Kidney glomerular epithelial cell (primary cell): ENCODE data around the gene EEPD1.

Experiments used
- DNase-seq: peaks from one replicate; lab custom pipeline; 2025; lab: John Stamatoyannopoulos, UW

The EEPD1 gene

DNA sequence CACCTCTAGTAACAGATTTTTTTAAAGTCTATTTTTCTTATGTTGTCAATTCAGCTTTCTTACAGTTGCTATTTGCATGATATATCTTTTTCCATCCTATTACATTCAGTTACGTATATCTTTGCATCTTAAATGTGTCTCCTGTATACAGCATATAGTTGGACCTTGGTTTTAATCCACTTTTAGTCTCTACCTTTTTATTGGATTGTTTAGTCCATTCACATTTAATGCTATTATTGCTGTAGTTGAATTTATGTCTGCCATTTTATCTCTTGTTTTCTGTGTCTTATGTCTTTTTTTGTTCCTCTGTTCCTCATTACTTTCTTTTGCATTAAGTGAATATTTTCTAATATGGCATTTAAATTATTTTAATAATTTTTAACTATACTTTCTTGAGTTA, 100.6 kb downstream of the EEPD1 start:
- no peak for DNase-seq

DNA sequence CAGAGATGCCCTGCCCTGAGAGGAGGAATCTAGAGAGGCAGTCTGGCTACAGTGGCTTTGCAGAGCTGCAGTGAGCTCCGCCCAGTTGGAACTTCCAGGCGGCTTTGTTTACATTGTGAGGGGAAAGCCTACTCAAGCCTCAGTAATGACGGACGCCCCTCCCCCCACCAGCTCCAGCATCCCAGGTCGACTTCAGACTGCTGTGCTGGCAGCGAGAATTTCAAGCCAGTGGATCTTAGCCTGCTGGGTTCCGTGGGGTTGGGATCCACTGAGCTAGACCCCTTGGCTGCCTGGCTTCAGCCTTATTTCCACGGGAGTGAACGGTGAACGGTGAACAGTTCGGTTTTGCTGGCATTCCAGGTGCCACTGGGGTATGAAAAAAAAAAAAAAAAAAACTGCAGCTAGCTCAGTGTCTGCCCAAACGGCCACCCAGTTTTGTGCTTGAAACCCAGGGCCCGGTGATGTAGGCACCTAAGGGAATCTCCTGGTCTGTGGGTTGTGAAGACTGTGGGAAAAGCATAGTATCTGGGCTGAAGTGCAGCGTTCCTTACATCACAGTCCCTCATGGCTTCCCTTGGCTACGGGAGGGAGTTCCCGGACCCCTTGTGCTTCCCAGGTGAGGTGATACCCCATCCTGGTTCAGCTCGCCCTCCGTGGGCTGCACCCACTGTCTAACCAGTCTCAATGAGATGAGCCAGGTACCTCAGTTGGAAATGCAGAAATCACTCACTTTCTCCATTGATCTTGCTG, 105.6 kb downstream of the EEPD1 start:
- peak; percentile 44 for DNase-seq

DNA sequence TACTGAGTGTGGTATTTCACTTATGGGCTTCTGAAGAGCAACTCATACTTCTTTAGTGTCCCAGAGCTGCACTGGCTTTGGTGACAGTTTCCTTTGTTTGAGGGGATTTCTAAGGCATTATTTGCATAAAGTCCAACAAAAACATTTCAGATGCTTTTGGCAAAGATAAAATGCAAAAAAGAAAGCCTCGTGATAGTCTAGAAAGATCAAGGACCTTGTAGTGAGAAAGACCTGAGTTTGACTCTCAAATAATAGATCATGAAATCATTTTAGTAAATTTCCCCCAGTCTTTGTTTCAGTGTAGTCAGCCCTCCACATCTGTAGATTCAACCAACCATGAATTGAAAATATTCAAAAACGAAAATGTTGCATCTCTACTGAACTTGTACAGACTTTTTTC, 107.4 kb downstream of the EEPD1 start:
- DNase-seq: no peak

DNA sequence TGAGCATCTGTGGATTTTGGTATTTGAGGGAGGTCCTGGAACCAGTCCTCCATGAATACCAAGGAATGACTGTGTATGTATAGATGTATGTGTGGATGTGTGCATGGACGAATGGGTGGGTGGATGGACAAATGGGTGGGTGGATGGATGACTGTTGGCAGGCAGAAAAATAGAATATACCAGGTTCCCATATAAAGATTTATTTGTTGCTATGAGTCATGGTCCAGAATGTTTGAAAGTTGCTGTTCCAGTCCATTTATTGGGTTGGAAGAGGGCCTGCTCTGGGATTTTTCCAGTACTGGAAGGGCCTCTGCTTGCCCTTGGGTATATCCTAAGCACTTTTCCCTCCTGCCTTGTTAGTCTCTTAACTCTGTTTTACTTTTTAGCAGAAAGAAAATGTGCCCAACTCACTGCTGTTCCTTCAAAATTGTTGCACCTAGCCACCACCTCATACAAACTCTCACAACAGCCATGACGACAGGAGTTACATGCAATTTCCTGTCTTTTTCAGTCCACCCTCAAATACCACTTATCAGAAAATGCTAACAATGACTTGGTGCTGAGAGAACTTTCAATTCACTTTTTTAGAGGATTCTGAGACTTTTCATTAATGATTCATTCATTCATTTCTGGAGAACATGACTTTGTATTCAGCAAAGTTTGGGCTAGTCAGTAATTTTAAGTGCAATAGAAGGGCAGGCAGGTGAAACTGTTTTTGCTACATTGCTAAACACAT, 108.1 kb downstream of the EEPD1 start:
- no peak for DNase-seq

DNA sequence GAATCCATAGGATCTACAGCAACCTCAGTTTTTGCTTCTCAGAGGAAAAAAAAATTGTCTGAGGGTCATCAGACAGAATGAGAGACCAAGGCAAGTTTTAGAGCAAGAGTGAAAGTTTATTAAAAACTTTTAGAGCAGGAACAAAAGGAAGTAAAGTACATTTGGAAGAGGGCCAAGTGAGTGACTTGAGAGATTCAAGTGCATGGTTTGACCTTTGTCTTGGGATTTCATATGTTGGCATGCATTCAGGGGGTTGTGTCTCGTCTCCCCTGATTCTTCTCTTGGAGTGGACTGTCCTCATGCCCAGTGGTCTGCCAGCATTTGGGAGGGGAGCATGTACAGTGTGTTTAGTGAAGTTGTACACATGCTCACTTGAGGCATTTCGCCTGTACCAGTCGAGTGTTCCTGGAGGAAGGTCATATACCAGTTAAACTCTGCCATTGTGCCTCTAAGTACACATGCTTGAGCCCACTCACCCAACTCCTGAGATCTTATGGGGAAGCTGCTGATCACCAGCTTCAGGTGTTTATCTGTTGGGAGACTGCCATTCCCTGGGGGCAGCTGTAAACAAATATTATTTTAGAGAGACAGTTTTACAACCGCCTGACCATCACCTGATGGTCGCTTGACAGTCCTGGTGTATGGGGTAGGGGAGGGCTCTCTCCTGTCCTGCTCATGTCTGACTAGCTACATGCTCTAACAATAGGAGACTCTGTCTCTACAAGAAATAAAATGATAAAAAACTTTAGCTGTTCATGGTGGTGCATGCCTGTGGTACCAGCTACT, 109.4 kb downstream of the EEPD1 start:
- DNase-seq: no peak

DNA sequence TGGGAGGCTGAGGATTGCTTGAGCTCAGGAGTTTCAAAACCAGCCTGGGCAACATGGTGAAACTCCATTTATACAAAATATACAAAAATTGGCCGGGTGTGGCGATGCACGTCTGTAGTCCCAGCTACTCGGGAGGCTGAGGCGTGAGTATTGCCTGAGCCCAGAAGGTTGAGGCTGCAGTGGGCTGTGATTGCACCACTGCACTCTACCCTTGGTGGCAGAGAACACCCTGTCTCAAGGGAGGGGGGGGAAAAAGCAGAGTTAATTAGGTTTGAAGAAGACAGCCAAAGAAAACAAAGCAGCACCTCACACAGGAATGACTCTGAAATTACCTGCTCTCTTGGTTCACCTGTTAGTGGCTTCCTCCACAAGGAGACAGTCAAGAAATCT, 110.0 kb downstream of the EEPD1 start:
- no peak for DNase-seq

DNA sequence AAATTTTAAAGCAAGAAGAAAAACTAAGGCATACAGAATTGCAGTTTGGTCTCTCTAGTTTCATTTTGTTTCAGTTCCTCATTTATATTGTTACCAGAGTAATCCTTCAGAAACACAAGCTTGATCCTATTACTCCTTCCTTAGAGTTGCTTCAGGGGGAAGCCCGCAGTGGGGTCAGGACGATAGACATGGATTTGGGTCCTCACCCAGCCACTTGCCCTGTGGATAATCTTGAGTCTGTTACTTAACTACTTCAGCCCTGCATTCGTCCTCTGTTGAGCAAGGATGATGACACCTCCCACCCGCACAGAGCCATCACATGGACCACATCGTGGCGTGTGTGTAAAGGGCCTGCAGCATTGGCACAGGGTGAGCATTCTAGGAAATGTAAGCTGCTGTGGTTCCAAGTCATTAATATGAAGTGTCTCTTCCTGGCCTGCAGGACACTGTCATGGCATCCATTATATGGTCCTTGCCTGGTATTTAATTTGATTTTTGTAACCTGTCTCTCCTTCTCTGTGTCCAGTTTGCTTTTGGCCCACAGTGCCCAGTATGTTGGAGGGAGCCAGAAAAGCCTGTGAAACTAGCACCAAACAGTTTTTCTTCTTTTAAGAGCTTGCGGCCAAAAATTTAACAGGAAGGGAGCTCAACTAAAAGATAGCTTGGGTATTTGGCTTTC, 111.2 kb downstream of the EEPD1 start:
- DNase-seq: no peak

DNA sequence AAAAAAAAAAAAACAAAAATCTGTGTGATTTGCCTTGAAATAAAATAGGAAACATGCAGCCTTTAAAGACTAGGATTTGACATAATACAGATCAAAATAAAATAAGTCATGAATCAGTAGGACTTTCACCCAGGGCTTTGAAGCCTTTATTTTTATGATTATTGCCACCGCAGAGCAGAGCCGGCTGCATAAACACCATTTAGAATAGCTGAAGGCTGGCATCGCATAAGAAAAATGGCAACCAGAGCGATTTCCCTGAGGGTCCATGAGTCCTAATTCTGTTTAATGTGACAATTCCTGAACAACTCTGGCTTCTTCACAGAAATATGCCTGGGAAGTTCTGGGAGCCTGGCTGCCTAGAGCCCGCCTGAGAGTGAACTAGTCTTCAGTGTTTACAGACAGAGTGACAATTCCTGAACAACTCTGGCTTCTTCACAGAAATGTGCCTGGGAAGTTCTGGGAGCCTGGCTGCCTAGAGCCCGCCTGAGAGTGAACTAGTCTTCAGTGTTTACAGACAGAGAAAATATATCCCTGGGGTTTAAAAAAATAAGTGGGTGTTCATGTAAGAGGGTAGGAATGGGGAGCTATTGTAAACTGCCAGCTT, 112.0 kb downstream of the EEPD1 start:
- no peak for DNase-seq

DNA sequence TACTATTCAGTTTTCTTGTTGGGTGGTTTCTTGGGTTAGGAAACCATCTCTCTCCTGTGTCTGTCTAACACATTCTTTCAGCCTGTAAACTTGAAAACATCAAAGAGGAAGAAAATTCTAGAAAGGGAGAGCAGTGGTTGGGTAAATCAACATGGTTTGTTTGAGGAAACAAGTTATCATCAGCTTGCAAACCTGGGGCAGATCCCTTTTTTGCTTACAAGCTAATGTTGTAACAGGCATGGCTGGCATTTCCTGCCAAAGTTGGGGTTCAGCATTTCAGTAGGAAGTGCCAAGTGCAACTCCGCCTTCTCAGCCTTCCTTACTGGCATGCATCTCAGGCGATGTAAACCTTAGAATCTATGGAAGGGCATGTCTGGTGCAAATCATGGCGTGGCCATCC, 112.6 kb downstream of the EEPD1 start:
- DNase-seq: no peak

DNA sequence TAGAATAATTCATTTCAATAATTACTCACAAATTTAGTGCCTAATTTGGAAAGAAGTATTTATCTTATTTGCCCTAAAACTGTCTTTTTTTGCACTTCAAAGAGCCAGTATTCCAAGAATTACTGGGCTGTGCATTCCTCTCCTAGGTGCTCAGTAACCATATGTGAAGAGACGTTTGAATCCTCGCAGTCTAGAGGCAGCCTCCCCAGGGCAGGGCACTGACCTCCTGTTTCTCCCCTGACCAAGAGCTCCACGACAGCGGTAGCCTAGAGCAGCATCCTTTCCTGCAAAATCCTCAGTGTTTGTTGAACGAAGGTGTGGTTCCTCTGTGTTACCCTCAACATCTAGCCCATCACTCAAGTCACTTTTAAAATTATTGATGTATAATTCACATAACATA, 113.1 kb downstream of the EEPD1 start:
- no peak for DNase-seq

DNA sequence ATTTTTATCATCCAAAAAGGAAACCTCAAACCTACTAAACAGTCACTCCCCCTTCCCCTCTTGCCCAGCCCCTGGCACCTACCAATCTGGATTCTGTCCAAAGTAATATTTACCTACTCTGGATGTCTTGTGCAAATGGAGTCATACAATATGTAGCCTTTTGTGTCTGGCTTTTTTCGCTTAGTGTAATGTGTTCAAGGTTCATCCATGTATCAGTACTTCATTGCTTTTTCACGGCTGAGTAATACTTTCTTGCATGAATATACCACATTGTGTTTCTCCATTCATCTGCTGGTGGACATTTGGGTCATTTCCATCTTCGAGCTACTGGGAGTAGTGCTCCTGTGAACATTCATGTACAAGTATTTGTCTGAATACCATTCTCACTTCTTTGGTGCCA, 113.6 kb downstream of the EEPD1 start:
- DNase-seq: no peak

DNA sequence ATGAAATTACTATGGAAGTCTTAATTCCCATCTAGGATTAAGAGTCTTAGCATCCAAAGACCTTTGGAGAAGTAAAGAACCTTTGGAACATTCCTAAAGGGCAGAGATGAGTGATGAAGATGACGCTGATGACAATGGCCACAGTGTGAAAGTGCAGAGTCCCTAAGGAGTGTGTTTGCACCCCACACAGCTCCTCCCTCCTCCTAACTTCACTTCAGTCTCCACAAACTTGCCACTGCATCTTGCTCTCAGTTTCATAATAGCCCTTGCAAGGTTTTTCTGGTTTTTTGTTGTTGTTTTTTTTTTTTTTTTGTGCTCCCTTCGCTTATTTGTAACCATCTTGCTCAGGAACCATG, 119.1 kb downstream of the EEPD1 start:
- no peak for DNase-seq

DNA sequence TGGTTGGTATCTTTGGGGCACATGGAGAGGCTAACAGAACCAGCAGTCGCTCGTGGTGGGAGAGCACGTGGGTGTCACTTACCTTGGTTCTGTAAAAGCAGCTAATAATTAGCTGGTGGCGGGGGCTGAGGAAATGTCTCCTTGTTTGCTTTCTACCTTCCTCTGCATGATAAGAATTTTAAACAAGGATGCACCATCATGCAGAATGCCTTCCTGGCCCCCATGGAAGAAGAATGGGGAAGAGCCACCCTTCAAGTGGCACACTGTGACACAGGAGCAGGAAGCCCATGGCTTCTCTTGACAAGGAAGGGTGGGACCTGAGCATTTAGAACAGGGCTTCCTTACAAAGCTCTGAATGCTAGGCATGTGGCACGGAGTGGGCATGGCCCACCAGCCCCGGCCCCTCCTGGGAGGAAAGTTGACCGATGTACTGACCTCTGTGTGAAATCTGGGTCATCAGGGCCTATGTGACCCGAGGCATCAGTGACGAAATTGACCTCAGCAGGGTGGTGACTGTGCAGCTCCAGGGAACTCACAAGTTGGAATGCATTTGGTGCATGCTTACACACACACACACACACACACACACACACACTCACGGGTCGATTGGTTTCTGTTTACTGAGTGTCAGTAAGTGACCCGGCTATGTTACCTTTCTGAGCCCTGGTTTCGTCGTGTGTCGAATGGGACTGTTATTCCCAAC, 119.7 kb downstream of the EEPD1 start:
- DNase-seq: no peak

DNA sequence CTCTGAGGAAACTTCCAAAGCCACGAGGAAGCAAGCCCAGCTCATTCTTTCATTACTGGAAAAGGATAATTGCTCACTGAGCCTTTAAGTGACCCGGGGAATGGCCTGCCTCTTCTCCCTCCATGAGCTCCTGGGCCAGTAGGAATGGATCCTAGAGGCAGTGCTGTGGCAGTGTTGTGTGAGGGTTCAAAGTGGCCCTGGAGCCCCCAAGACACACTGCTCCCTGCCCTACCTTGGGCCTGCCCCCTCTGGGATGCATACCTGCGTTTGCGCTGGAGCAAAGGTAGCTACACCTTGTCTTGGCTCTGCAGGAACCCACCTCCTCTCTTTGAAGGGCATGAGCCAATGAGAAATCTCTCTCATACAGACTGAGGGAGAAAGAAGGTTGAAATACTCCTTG, 120.8 kb downstream of the EEPD1 start:
- DNase-seq: no peak

DNA sequence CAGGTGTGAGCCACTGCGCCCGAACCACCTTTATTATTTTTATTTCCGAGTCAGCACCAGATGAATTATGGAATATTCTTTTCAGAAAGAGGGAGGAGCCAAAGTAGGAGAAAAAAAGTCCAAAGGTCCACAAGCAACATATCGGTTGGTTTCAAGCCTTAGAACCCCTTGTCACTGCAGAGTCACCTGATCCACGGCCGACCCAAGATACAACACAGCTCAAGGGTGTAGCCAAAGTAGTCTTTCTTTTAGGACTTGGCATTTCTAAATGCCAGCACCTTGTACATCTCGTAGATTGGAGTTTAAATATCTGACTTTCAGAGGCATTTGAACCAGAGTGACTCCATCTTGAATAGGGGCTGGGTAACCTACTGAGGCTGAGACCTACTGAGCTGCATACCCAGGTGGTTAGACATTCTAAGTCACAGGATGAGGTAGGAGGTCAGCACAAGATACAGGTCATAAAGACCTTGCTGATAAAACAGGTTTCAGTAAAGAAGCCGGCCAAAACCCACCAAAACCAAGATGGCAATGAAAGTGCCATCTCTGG, 122.8 kb downstream of the EEPD1 start:
- no peak for DNase-seq

DNA sequence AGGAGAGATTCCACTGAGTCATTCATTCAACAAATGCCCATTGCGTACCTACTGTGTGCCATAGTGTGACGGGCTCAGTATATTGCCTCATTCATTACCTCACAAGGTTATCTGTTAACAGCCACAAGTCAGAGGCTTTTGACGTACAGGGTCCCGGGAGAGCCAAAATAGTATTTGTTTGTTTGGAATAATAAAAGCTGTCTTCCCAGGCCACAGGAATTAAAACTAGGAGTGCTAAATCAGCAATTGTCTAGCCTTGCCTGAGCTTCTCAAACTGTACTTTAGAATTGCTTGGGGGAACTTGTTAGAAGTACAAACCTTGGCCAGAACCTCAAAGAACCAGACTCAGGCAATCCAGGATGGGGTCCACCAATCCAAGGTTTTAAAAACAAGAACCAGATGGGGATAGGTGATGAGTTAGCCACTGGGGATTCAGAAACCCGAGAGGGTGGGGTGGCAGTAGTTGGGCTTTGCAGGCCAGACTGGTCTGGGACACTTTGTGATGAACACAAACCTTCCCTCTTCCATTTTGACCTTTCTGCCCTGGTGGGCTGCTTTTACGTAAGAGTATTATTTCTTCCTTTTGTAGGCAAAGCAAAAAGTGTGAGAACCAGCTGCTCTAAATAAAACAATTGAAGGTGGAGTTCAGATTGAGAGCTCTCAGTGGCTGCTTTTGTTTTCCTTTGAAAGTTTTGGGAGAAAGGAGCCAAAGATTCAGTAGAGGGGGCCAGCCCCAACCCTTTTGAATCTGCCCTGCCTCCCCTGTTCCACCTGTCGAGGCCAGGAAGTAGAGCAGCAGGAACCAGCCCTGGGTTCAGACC, 123.6 kb downstream of the EEPD1 start:
- no peak for DNase-seq

DNA sequence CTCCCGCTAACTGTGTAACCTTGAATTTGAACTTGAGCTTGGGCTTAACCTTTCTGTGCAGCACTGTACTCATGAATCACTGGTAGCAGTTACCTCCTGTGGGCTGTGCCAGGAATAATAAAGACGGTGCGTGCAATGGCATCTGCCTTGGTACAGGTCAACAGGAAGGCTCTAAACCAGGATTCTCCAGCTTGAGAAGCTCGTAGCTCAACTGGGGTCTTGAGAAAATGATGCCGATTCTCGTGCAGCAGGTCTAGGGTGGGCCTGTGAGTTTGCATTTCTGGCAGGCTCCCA, 124.1 kb downstream of the EEPD1 start:
- DNase-seq: peak; percentile 32

DNA sequence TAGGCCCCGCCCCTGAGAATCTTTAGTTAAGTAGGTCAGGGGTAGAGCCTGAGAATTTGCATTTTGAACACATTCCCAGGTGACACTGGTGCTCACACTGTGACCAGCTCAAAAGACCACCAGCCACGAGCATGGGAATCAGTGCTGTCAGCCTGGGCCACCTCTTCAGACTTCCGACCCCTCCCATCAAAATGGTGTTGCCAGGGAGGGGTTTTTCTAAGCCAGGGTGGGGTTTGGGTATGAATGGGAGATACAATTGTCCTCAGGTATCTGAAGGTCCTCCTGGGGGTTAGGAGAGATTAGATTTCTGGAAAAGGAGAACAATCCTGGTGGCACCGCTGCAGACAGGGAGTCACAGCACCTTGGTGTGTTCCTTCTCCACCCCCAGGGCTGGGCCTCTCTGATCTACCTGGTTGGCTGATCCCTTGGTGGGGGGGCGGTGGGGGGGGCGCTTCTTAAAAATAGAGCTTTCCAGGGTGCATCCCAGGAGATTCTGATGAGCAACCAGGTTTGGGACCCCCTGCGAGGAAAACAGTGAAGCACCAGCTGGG, 125.1 kb downstream of the EEPD1 start:
- no peak for DNase-seq

DNA sequence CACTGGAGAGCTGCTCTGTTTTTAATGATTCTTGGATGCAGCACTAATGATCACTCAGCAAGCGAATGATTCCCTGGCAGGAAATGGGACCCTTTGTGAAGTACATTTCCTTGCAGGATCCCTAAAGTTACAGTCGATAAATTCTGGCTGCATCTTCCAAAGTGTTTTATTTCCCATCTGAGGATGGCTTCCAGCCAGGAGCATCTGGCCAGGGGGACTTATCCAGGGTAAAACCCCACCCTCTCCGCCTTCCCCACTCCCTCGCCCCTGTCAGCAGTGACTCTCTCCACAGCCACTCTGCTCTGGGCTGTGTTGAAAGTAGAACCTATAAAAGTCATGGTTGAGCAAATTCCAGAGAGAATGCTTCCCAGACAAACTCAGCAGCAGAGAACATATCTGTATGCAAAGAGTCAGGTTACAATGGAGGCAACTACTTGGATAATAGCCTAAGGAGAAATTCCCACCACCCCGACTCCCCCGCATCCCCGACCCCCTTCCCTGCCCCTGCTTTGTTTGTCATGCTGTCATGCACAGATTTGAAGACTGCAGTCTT, 125.6 kb downstream of the EEPD1 start:
- DNase-seq: peak; percentile 27
